Measurements from ENCODE around the gene AFAP1. TPM values are rescaled to one million over a fixed set of nuclear protein-coding genes. Genes with fewer than 3 reads are reported as not detected.

AFAP1 gene
- total RNA-seq, 4 donors from 2014 or later, result 14.8 to 28.3 (median 19.4) TPM

DNA sequence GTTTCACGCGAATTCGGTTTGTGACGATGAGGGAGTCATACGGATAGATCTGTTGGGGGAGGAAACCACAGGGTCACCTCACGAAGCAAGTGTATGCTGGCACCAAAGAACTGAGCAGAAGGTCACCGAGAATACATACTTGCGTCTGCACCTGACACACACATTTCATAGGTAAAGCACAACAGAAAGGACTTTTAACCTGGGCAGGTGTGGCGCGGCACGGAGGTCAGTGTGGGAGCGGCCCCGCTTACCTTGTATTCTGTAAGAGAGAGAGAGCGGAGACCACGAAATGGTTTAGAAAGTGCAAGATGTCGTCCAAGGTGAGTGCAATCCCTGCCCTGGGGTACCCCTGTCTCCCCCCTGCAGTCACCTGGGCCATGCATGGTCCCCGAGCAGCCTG, 43.6 kb upstream of the AFAP1 start:
- TF ChIP-seq CTCF (IDR thresholded peaks at IDR 0.05; ENCODE audit: low read depth), result no peak

GRCh38 chr4:7981738-7982394, 42.2 kb upstream of the AFAP1 start:
- TF ChIP-seq CTCF (IDR thresholded peaks at IDR 0.05; ENCODE audit: low read depth), result no peak

- no peak for TF ChIP-seq CTCF (IDR thresholded peaks at IDR 0.05; ENCODE audit: low read depth)
Observed at GRCh38 chr4:7980036-7980435, 40.4 kb upstream of the AFAP1 start.

DNA sequence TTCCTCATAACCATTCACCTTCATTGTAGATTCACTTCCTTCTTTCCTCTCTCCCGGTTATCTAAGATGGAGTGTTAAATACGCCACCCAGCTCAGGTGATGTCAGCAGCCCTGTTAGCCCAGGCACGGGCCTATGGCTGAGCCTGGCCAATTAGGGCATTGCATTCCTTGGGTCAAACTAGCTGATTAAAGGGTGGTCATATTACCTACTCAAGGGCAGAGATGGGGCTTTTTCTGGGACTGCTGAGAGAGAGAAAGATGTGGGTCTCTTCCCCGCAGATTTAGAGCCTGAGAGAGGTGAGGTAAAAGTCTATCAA, 39.9 kb upstream of the AFAP1 start:
- TF ChIP-seq CTCF (IDR thresholded peaks at IDR 0.05; ENCODE audit: low read depth), result no peak

- no peak for TF ChIP-seq CTCF (IDR thresholded peaks at IDR 0.05; ENCODE audit: low read depth)
Observed at GRCh38 chr4:7978907-7979651, 39.4 kb upstream of the AFAP1 start.

DNA sequence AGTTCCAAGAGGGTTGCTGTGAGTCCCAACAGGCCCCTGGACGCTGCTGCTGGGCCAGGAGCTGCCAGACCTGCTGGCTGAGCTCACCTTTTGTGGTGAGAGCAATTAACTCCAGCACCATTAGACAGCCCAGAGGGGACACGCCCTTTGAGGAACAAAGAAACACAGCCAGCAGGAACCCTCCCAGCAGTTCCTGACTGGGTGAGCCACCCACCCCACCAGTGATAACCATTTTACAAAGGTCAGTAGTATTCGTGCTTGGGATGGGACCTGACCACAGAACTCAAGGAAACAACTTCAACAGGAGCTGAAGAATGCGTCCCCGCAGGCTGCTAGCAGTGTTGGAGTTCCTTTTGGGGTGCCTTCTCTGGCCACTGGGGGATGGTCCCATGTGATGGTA, 38.8 kb upstream of the AFAP1 start:
- no peak for TF ChIP-seq CTCF (IDR thresholded peaks at IDR 0.05; ENCODE audit: low read depth)

DNA sequence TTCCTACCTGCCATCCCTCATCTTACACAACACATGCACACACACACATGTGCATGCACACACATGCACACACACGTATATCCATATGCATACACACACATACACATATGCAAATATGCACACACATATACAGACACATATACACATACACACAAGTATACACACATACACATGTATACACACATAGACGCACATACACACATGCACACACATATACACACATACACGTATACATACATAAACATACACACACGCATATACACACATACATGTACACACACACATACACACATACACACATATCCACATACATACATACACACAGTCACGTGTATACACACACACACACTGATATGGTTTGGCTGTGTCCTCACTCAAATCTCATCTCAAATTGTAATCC, 37.0 kb upstream of the AFAP1 start:
- no peak for TF ChIP-seq CTCF (IDR thresholded peaks at IDR 0.05; ENCODE audit: low read depth)
